ENCODE results near the gene SLC35G3. TPM values are rescaled to one million over a fixed set of nuclear protein-coding genes. Genes with fewer than 3 reads are reported as not detected.

The SLC35G3 gene
- total RNA-seq, 2 experiments from 2014 or later = not detected

DNA sequence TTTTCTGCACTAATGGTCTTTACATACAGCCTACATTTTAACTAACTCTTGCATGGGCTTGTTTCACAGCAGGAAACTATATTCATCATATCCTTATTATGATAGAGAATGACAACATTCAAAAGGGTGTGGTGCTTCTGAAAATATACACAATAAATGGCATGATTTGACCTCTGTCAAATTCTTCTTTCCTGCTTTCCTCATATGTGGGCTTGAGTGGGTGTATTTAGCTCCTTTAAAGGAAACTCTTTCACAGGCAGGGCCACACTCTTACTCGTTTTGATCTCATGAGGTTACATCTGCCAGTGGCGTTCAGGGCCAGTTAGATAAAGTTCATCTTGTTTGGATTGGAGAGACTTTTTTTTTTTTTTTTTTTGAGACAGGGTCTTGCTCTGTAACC is 6.1 kb downstream of the SLC35G3 start:
- TF ChIP-seq, protein P1, sequence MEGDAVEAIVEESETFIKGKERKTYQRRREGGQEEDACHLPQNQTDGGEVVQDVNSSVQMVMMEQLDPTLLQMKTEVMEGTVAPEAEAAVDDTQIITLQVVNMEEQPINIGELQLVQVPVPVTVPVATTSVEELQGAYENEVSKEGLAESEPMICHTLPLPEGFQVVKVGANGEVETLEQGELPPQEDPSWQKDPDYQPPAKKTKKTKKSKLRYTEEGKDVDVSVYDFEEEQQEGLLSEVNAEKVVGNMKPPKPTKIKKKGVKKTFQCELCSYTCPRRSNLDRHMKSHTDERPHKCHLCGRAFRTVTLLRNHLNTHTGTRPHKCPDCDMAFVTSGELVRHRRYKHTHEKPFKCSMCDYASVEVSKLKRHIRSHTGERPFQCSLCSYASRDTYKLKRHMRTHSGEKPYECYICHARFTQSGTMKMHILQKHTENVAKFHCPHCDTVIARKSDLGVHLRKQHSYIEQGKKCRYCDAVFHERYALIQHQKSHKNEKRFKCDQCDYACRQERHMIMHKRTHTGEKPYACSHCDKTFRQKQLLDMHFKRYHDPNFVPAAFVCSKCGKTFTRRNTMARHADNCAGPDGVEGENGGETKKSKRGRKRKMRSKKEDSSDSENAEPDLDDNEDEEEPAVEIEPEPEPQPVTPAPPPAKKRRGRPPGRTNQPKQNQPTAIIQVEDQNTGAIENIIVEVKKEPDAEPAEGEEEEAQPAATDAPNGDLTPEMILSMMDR (IDR thresholded peaks at IDR 0.05) = no peak
- H3K9me3 Mint-ChIP-seq = no peaks in the 10 kb centered on the region
- peak; percentile 61 for ATAC-seq (ENCODE audit: poor library complexity)
- H3K36me3 ChIP-seq (ENCODE audit: insufficient read depth, low read length) = no peaks in the 10 kb centered on the region
- H3K27ac Mint-ChIP-seq = peak overlapping the region; percentile 90
- H3K27me3 Mint-ChIP-seq = no peaks in the 10 kb centered on the region
- peak in 2 of 14 experiments; percentile 26 to 53 for DNase-seq
- H3K4me1 ChIP-seq (ENCODE audit: insufficient read depth, low read length) = peaks cover 28% of the 10 kb centered on the region
- intact Hi-C loops (cut with DNase I, micrococcal nuclease) = no loop called here
- H3K4me3 ChIP-seq (ENCODE audit: low read length) = no peak overlapping the region
- ChIA-PET POLR2A (interaction anchor here (0.6 to 3.3 kb wide), 13 partner anchors 22 to 391 kb away, joined by 3 to 40 read pairs (median 3); partner anchors contain the start of genes SLFN12L and SLFN5), CTCF (interaction anchor here (0.7 to 1.5 kb wide), 3 partner anchors 8 to 351 kb away, joined by 3 to 4 read pairs (median 4); no protein-coding TSS in a partner anchor)
- H3K4me3 Mint-ChIP-seq = peak overlapping the region; percentile 76
- no peaks in the 10 kb centered on the region for H3K9me3 ChIP-seq (ENCODE audit: control insufficient read depth in 1 of 2, insufficient read depth in 1 of 2, low read length in 2 of 2)
- peaks cover 90% of the 10 kb centered on the region for H3K4me1 Mint-ChIP-seq (ENCODE audit: low read depth)
- no peaks in the 10 kb centered on the region for H3K27me3 ChIP-seq (ENCODE audit: control insufficient read depth in 1 of 2, insufficient read depth in 2 of 2, low read length in 2 of 2)
- H3K36me3 Mint-ChIP-seq (ENCODE audit: low read depth) = no peaks in the 10 kb centered on the region
- H3K27ac ChIP-seq (ENCODE audit: low read depth in 1 of 2, low read length in 2 of 2) = no peak overlapping the region

DNA sequence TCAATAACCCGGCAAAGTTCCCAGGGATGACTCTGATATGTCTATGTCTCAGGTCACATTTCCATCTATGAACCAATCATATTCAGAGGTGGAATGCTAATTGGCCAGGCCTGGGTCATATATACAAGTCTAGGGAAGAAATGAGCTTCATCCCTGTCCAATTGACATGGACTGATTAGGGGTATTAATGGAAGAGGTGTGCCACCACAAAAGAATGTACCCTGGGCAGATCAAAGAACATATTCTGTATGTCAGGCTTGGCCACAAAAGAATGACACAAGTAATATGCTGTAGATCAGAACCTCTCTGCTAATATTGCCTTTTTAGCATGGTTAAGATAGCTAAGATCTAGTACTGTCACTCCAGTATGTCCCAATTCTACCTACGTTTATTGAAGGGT is 6.7 kb downstream of the SLC35G3 start:
- intact Hi-C loops (cut with DNase I, micrococcal nuclease) = no loop called here
- Mint-ChIP-seq H3K27ac (peak overlapping the region; percentile 90), H3K27me3 (no peaks in the 10 kb centered on the region), H3K9me3 (no peaks in the 10 kb centered on the region), H3K36me3 (ENCODE audit: low read depth) (no peaks in the 10 kb centered on the region), H3K4me3 (peak overlapping the region; percentile 76), H3K4me1 (ENCODE audit: low read depth) (peaks cover 90% of the 10 kb centered on the region)
- Histone ChIP-seq H3K4me3 (ENCODE audit: low read length) (no peak overlapping the region), H3K36me3 (ENCODE audit: insufficient read depth, low read length) (no peaks in the 10 kb centered on the region), H3K4me1 (ENCODE audit: insufficient read depth, low read length) (peaks cover 26% of the 10 kb centered on the region), H3K27me3 (ENCODE audit: control insufficient read depth in 1 of 2, insufficient read depth in 2 of 2, low read length in 2 of 2) (no peaks in the 10 kb centered on the region), H3K9me3 (ENCODE audit: control insufficient read depth in 1 of 2, insufficient read depth in 1 of 2, low read length in 2 of 2) (no peaks in the 10 kb centered on the region), H3K27ac (ENCODE audit: low read depth in 1 of 2, low read length in 2 of 2) (no peak overlapping the region)
- DNase-seq (no peak), ATAC-seq (ENCODE audit: poor library complexity) (no peak)
- POLR2A ChIA-PET = interaction anchor here (0.5 to 3.3 kb wide), 9 partner anchors 26 to 392 kb away, joined by 3 to 40 read pairs (median 4); partner anchors contain the start of gene SLFN5
- CTCF ChIA-PET = interaction anchor here (1.1 to 1.5 kb wide), 2 partner anchors 9 to 30 kb away, joined by 4 read pairs; no protein-coding TSS in a partner anchor
- TF ChIP-seq, protein P1 (IDR thresholded peaks at IDR 0.05) = no peak

DNA sequence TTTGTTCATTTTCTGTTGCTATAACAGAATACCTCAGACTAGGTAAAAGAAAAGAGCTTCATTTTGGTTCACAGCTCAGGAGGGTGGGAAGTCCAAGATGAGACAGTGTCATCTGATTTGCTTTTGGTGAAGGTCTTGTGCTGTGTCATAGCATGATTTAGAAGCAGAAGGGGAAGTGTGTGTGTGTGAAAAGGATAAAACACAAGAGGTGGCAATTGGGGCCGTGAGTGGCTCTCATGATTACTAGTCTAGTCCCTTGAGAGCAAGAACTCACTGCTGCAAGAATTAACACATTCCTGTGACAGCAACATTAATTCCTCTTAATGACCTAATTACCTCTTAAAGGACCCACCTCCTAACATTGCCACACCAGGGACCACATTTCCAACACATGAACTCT is 8.3 kb downstream of the SLC35G3 start:
- no peak overlapping the region for H3K27ac ChIP-seq (ENCODE audit: low read depth in 1 of 2, low read length in 2 of 2)
- intact Hi-C loops (cut with DNase I, micrococcal nuclease) = no loop called here
- H3K36me3 ChIP-seq (ENCODE audit: insufficient read depth, low read length) = no peaks in the 10 kb centered on the region
- TF ChIP-seq, protein P1 (IDR thresholded peaks at IDR 0.05) = no peak
- ATAC-seq (ENCODE audit: poor library complexity) (no peak), DNase-seq (peak in 1 of 14 experiments; percentile 25)
- ChIA-PET POLR2A (interaction anchor here (0.7 to 1.0 kb wide), 2 partner anchors 28 to 57 kb away, joined by 3 to 5 read pairs; partner anchors contain the start of gene SLFN5), CTCF (interaction anchor here (0.9 kb wide), 1 partner anchor 25 kb away, joined by 3 read pairs; no protein-coding TSS in a partner anchor)
- H3K36me3 Mint-ChIP-seq (ENCODE audit: low read depth) = no peaks in the 10 kb centered on the region
- no peaks in the 10 kb centered on the region for H3K27me3 Mint-ChIP-seq
- peaks cover 31% of the 10 kb centered on the region for H3K4me1 ChIP-seq (ENCODE audit: insufficient read depth, low read length)
- H3K4me3 Mint-ChIP-seq = no peak overlapping the region
- peaks cover 86% of the 10 kb centered on the region for H3K4me1 Mint-ChIP-seq (ENCODE audit: low read depth)
- no peak overlapping the region for H3K4me3 ChIP-seq (ENCODE audit: low read length)
- H3K27me3 ChIP-seq (ENCODE audit: control insufficient read depth in 1 of 2, insufficient read depth in 2 of 2, low read length in 2 of 2) = no peaks in the 10 kb centered on the region
- H3K27ac Mint-ChIP-seq = no peak overlapping the region
- H3K9me3 ChIP-seq (ENCODE audit: control insufficient read depth in 1 of 2, insufficient read depth in 1 of 2, low read length in 2 of 2) = no peaks in the 10 kb centered on the region
- no peaks in the 10 kb centered on the region for H3K9me3 Mint-ChIP-seq

All from CD4-positive, alpha-beta T cell (primary cell).